Activated T-cell treated with anti-CD3 and anti-CD28 coated beads, Interleukin-2, amount 50 U/mL, for 48 hours (primary cell): ENCODE results near the gene NOXA1.

ENCODE experiments used
- DNase-seq, 2 experiments: peaks; one replicate each; pipeline ENCODE4 v3.0.0-alpha.2; 2020

NOXA1 gene

GRCh38 chr9:137427454-137428310, 4.5 kb downstream of the NOXA1 start:
- DNase-seq, result no peak

GRCh38 chr9:137428311-137428630, 5.1 kb downstream of the NOXA1 start:
- DNase-seq, result no peak

DNA sequence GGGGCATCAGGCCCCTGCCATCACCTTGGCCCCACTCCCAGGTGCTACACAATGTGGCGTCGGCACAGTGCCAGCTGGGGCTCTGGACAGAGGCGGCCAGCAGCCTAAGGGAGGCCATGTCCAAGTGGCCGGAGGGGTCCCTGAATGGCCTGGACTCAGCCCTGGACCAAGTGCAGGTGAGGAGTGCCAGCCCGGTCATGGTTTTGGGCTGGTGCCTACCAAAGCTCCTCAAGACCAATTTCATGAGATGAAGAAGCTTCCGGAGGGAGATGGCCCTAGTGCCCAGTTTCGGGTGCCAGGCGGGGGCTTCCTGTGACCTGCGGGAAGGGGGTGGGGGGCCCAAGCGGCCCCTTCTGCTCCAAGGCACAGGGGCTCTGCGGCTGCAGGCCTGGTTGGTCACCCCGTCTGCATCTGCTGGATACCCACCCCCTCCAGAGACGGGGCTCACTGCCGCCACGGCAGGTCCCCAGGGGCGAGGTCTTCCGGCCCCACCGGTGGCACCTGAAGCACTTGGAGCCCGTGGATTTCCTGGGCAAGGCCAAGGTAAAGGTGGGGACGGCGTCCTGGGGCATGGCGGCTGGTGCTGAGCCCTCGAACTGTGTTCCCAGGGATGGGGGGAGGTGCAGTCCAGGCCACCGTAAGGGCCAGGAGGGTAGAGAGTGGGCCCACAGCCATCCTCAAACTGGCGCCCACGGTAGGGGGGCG, 5.8 kb downstream of the NOXA1 start:
- DNase-seq, result no peak

DNA sequence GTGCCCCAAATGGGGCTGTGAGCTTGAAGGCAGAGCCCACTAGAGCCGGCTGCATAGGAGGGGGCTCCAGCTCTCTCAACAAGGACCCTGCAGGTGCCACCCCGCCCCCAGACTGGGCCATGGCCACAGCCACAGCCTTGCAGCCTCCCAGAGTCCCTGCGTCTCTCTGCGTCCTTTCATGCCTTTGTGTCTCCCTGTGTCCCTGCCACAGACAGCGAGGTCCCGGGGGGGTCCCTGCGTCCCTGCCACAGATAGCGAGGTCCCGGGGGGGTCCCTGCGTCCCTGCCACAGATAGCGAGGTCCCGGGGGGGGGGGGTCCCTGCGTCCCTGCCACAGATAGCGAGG, 6.3 kb downstream of the NOXA1 start:
- no peak for DNase-seq

- no peak for DNase-seq
These were observed 7.0 kb downstream of the NOXA1 start for GRCh38 chr9:137429974-137430722.

DNA sequence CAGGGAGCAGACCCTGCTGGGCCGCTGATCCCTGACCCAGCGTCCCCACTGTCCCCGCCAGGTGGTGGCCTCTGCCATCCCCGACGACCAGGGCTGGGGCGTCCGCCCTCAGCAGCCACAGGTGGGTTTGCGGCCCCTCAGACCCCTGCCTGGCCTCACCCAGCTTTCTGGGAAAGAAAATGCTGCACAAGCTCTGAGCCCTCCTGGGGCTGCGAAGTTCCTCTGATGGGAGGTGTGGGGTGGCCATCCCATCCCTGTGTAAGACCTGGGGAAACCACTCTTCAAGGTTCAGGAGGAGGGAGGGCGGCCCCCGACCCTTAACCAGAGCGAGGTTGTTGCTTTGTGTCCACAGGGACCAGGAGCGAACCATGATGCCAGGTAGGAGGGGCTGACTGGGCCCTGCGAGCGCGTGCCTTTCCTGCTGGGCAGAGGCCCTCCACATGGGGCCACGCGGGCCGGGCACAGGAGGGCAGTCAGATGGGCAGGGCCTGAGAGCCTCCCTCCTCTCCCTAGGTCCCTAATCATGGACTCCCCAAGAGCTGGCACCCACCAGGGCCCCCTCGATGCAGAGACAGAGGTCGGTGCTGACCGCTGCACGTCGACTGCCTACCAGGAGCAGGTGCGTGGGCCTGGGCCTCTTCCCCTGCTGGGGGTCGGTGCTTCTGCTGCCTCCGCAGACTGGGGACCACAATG, 7.7 kb downstream of the NOXA1 start:
- no peak for DNase-seq

GRCh38 chr9:137431416-137431931, 8.3 kb downstream of the NOXA1 start:
- DNase-seq, result no peak

- DNase-seq, result no peak
These were observed 9.6 kb downstream of the NOXA1 start for GRCh38 chr9:137432687-137433348.

- no peak for DNase-seq
These were observed 10.2 kb downstream of the NOXA1 start for GRCh38 chr9:137433349-137433915.

GRCh38 chr9:137433916-137434431, 10.8 kb downstream of the NOXA1 start:
- no peak for DNase-seq

DNA sequence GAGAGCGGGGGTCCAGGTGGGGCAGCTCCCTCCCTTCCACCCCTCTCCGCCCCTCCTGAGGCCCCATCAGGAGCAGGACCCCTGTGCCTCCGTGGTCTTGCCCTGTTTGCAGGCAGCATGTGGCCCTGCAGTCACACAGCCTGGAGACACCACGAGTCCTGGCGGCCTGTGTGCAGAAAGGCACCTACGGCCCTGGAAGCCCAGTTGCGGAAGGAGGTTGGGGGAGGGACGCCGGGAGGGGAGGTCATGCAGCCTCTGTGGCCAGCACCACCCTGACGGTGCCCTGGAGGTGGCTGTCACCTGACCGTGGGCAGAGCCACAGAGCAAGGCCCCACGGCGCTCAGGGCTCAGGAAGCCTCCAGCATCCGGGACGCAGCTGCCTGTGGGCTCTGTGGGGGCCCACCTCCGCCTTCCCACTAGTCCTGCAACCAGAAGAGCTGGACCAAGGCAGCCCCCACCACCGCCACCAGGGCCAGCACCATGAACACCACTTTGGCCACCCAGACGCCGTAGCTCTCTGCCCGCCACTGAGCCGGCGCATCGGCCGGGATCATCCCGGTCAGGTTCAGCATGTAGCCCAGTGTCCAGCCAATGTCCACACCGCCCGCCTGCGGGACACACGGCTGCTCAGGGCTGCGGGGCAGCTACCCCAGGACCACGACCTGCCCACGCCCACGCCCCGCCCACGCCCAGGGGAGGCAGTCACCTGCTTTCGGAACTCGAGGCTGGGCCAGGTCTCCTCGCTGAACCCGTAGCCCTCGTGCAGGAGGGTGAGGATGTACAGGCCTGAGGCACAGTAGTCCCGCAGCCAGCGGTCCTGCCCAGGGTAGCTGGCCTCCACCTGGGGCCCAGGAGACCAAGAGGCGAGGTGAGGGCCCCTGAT, 11.5 kb downstream of the NOXA1 start:
- DNase-seq, result no peak

GRCh38 chr9:137435381-137435891, 12.2 kb downstream of the NOXA1 start:
- DNase-seq, result no peak

DNA sequence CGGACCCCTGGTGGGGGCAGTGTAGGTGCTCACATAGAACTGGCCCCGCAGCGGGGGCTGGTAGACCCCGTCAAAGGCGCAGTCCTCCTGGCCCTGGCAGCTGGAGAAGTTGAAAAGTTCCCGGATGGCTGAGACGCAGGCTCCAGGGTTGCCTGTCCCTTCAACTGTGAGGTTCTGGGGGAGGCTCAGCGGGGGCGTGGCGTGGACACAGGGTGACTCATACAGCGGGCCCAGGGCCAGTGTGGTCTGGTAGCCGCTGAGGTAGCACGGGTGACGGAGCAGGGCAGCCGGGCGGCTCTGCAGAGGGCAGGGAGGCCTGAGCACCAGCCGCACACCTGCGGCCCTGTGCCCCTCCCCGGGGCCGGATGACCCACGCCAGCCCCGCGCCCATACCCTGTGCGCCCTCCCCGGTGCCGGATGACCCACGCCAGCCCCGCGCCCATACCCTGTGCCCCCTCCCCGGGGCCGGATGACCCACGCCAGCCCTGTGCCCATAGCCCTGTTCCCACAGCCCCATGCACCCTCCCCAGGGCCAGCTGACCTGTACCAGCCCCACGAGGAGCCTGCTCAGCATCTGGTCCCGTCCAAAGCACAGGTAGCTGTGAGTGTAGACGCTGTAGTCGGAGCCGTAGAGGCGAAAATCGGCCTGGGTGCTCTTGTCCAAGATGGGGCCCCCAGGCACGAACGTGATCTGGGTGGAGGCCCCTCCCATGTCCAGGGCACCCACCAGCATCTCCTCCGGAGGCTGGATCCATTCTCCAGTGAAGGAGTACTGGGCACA, 13.0 kb downstream of the NOXA1 start:
- no peak for DNase-seq

DNA sequence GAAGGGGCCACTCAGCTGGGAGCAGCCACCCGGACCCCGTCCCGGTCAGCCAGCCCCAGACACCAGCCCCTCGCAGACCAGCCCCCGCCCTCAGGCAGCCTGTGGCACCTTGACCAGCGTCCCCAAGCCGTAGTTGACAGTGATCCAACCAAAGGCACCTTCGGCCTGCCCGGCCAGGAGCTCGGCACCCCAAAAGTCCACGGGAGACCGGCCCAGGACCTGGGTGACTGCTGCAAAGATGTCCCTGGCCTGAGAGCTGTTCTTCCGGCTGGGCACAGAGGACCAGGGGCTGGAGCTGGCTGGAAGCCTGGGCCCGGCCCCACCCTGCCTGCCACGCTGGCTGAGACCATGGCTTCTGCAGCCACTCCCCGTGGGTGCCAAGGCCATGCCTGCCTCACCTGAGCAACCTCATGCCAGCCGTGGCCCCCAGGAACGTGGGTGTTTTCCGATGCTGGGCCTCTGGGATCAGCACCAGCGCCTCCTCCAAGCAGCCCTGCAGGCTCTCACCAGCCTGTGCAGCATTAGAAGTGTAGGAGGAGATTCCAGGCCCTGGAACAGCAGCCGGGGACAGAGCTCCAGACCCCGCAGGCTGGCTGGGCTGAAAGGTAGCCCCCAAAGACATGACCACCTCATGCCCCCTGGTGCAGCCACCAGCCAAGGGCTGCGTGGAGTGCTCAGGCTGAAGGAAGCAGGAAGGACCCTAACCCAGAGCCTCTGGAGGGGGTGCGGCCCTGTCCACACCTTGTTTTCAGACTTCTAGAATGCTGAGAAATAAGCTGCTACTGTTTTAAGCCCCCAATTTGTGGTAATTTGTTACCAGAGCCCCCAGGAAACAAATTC, 13.8 kb downstream of the NOXA1 start:
- no peak for DNase-seq

- DNase-seq, result no peak
These were observed 14.7 kb downstream of the NOXA1 start for GRCh38 chr9:137437691-137438590.

DNA sequence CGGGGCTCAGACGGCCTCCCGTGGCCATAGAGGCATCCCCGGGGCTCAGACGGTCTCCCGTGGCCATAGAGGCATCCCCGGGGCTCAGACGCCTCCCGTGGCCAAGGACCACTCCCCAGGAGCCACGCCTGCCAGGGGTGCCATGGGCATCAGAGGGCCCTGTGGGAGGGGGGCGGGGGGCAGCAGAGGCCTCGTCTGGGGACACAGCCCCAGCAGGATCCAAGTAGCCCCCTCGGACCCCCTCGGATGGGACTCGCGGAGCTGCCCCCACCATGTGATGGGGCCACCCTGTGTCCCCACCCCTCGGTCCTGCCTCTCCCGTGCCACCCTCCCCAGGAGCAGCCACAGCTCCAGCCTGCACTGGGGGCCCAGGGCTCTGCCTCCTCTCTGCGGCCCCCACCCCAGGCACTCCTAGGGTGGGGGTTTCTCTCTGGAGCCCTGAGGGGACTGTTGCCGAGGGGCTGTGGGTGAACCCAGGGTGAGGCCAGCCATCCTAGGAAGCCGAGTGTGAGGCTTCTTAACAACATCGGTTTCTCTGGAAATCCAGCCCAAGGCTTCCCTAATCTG, 15.5 kb downstream of the NOXA1 start:
- DNase-seq, result no peak

GRCh38 chr9:137439158-137439714, 16.0 kb downstream of the NOXA1 start:
- DNase-seq, result no peak
